Measurements from ENCODE around the gene OSBPL10. TPM values are rescaled to one million over a fixed set of nuclear protein-coding genes. Genes with fewer than 3 reads are reported as not detected.

OSBPL10 gene
- total RNA-seq, 4 donors from 2014 or later, result 20.4 to 44.4 (median 30.2) TPM

DNA sequence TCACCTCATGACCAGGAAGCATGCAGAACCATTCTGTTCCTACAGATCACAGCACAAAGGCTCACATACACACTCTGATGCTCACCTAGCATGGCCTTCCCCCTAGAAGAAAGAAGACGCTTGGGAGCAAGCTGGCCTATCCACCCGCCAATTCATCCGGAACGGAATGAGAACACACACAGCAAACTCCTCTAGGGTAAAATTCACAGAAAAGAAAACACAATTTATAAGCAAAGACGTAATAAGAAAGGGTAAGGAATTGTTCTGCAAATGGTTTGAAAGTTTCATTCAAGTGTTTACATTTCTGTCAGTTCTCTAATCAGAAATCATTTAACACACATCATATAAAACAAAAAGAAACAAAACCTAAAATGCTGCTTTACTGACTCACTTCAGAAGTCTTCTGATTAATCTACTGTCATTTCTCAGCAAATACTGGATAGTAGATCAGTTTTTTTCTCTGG, 218.1 kb downstream of the OSBPL10 start:
- no peak for DNase-seq (ENCODE audit: low spot score in 2 of 2)
- TF ChIP-seq CTCF (IDR thresholded peaks at IDR 0.05) (no peak), POLR2A (IDR thresholded peaks at IDR 0.05) (no peak)
- WGBS, 2 donors, result 91 to 97% methylated on average over 5 of the region's 5 CpGs
- intact Hi-C loops (cut with DNase I; ENCODE audit: low total_unique reads), result no loop called here
- H3K4me3 ChIP-seq (ENCODE audit: low read depth, poor library complexity, severe bottlenecking), result no peak overlapping the region

DNA sequence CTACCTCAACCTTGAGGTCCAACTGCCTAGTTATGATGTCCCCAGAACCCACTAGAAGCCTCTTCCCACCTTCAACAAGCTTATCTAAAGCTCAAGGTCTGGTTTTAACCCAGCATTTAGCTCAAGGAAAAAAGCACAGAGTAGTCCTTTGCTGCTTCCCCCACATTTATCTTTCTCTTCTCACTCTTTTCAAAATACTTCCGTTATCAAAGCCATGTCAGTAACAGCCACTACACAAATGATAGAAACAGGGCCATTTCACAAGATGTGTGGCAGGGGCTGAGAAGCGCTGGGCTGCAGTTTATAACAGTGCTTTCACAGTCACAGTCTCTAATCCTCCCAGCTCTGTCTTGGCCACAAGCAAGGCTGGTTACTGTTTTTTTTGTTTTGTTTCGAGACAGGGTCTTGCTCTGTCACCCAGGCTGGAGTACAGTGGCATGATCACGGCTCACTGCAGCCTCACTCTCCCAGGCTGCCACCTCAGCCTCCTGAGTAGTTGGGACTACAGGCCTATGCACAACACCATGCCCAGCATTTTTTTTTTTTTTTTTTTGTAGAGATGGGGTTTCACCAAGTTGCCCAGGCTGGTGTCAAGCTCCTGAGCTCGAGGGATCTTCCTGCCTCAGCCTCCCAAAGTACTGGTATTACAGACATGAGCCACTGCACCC, 218.8 kb downstream of the OSBPL10 start:
- intact Hi-C loops (cut with DNase I; ENCODE audit: low total_unique reads), result no loop called here
- H3K4me3 ChIP-seq (ENCODE audit: low read depth, poor library complexity, severe bottlenecking), result no peak overlapping the region
- WGBS, 2 donors, result 91 to 99% methylated on average over 5 of the region's 5 CpGs
- TF ChIP-seq POLR2A (IDR thresholded peaks at IDR 0.05) (no peak), CTCF (IDR thresholded peaks at IDR 0.05) (no peak)
- DNase-seq (ENCODE audit: low spot score in 2 of 2), result no peak

GRCh38 chr3:31760654-31761053, 220.4 kb downstream of the OSBPL10 start:
- intact Hi-C loops (cut with DNase I; ENCODE audit: low total_unique reads), result no loop called here
- TF ChIP-seq POLR2A (IDR thresholded peaks at IDR 0.05), result no peak
- TF ChIP-seq CTCF (IDR thresholded peaks at IDR 0.05), result no peak
- WGBS, 2 donors, result 83 to 88% methylated on average over 6 of the region's 6 CpGs
- DNase-seq (ENCODE audit: low spot score in 2 of 2), result no peak
- no peak overlapping the region for H3K4me3 ChIP-seq (ENCODE audit: low read depth, poor library complexity, severe bottlenecking)

DNA sequence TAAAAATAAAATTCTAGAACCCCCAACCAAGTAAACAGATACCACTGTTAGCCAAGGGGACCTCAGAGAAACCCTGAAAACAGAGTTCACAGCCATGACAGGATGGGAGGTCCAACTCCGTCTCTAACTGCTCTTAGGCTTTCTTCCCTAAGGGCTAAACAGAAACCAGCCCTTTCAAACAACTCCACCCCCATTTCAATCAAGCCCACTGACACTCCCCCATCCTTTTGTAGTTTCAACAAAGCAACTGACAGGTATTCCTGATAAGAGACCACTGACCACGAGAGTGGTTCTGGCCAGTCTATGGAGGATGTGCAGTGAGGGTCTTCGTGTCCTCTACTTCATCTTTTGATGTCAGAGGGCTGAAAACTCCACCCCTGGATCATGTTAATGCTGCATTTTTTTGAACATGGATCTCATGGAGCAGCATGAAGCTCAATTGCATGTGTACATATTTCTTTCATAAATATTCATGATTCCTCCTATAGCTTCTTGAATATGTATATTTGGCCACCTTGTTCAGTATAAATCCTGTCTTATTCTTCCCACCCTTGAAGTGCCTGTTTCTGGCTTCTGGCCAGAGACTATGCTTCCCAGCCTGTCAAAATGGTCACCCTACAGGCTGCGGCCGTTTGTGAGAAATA, 222.6 kb downstream of the OSBPL10 start:
- intact Hi-C loops (cut with DNase I; ENCODE audit: low total_unique reads), result no loop called here
- 89 to 90% methylated on average over 5 of the region's 5 CpGs for WGBS, 2 donors
- H3K4me3 ChIP-seq (ENCODE audit: low read depth, poor library complexity, severe bottlenecking), result no peak overlapping the region
- no peak for DNase-seq (ENCODE audit: low spot score in 2 of 2)
- TF ChIP-seq POLR2A (IDR thresholded peaks at IDR 0.05), result no peak
- no peak for TF ChIP-seq CTCF (IDR thresholded peaks at IDR 0.05)

GRCh38 chr3:31755926-31756658, 225.0 kb downstream of the OSBPL10 start:
- no peak for DNase-seq (ENCODE audit: low spot score in 2 of 2)
- WGBS, 2 donors, result 28 to 31% methylated on average over 7 of the region's 7 CpGs
- no peak for TF ChIP-seq POLR2A (IDR thresholded peaks at IDR 0.05)
- TF ChIP-seq CTCF (IDR thresholded peaks at IDR 0.05), result no peak
- H3K4me3 ChIP-seq (ENCODE audit: low read depth, poor library complexity, severe bottlenecking), result no peak overlapping the region
- intact Hi-C loops (cut with DNase I; ENCODE audit: low total_unique reads), result no loop called here

Data from lower leg skin (tissue), 4 donors.